K562 (cell line): ENCODE results near the gene NT5DC1. TPM values are rescaled to one million over a fixed set of nuclear protein-coding genes. Genes with fewer than 3 reads are reported as not detected.

Experiments
- CEBPB ChIP-seq: fragments of 450-650 bp; IDR thresholded peaks from 2 replicates; pipeline ENCODE4 v1.6.1; 2016; ENCODE audit warnings: missing genetic modification characterization, missing compliant biosample characterization
- CHD1 ChIP-seq: fragments of 200-600 bp; sonication (generic); IDR thresholded peaks from one replicate; pipeline ENCODE4 v1.6.1; 2012; ENCODE audit warnings: mild to moderate bottlenecking, moderate library complexity, low read length, inconsistent platforms
- E2F1 ChIP-seq: sonication (generic); formaldehyde crosslinking; IDR thresholded peaks from 2 replicates; pipeline ENCODE4 v1.8.1; 2023; ENCODE audit warnings: mild to moderate bottlenecking, missing genetic modification reagents, moderate library complexity
- FOXA3 ChIP-seq, 2 experiments: fragments of 450-650 bp in 1 of 2; sonication (generic) in 1 of 2; formaldehyde crosslinking; IDR thresholded peaks in 1 of 2; conservative IDR thresholded peaks in 1 of 2; 2 replicates each; pipeline versions ENCODE4 v1.4.0 to v1.8.0; 2020 to 2022; ENCODE audit warnings: mild to moderate bottlenecking in 2 of 2, missing genetic modification reagents in 1 of 2
- FOXM1 ChIP-seq, 2 experiments: fragments of 450-650 bp in 1 of 2; sonication (generic) in 1 of 2; formaldehyde crosslinking in 1 of 2; IDR thresholded peaks; 2 replicates each; pipeline versions ENCODE4 v1.6.1 to v1.9.0; 2017 to 2022; ENCODE audit warnings: low read depth in 2 of 2, mild to moderate bottlenecking in 2 of 2, missing genetic modification reagents in 1 of 2, moderate library complexity in 1 of 2
- HDAC1 ChIP-seq, 2 experiments: fragments of 450-650 bp; IDR thresholded peaks; 2 replicates each; pipeline ENCODE4 v1.6.1; 2016 to 2017; ENCODE audit warnings: inconsistent platforms in 1 of 2, mild to moderate bottlenecking in 1 of 2, moderate library complexity in 1 of 2
- KLF6 ChIP-seq: fragments of 250-450 bp; sonication (Bioruptor Pico); IDR thresholded peaks from 2 replicates; pipeline ENCODE4 v1.4.0; 2020; ENCODE audit warnings: mild to moderate bottlenecking, moderate library complexity, borderline replicate concordance
- MTA3 ChIP-seq: fragments of 450-650 bp; formaldehyde crosslinking; IDR thresholded peaks from 2 replicates; pipeline ENCODE4 v1.6.1; 2017; ENCODE audit warnings: mild to moderate bottlenecking, borderline replicate concordance
- NR2C1 ChIP-seq, 2 experiments: fragments of 450-650 bp; IDR thresholded peaks; 2 replicates each; pipeline ENCODE4 v1.6.1; 2017; ENCODE audit warnings: mild to moderate bottlenecking in 2 of 2, antibody characterized with exemption in 1 of 2, inconsistent platforms in 1 of 2, missing compliant biosample characterization in 1 of 2, missing genetic modification characterization in 1 of 2
- PTBP1 ChIP-seq: fragments of 200-400 bp; formaldehyde crosslinking; IDR thresholded peaks from 2 replicates; pipeline ENCODE4 v1.6.1; 2017; ENCODE audit warnings: low read depth, low read length
- REST ChIP-seq, 2 experiments: fragments of 450-650 bp; formaldehyde crosslinking in 1 of 2; IDR thresholded peaks; 2 replicates each; pipeline versions ENCODE4 v1.4.0 to v1.6.1; 2014 to 2020; ENCODE audit warnings: mild to moderate bottlenecking in 2 of 2, borderline replicate concordance in 1 of 2, low read depth in 1 of 2
- TAF9B ChIP-seq: fragments of 450-650 bp; IDR thresholded peaks from 2 replicates; pipeline ENCODE4 v1.6.1; 2018; ENCODE audit warnings: mild to moderate bottlenecking; ENCODE audit not compliant: partially characterized antibody
- ZC3H11A ChIP-seq: IDR thresholded peaks from 2 replicates; pipeline ENCODE4 v1.6.1; 2012; ENCODE audit warnings: low read depth, low read length, improper control_type of control experiment
- ZNF511 ChIP-seq: sonication (generic); formaldehyde crosslinking; IDR thresholded peaks from 2 replicates; pipeline ENCODE4 v1.8.0; 2022; ENCODE audit warnings: mild to moderate bottlenecking, missing genetic modification reagents
- ZNF830 ChIP-seq: fragments of 250-450 bp; sonication (Bioruptor Pico); IDR thresholded peaks from 2 replicates; pipeline ENCODE4 v1.5.0; 2021; ENCODE audit warnings: mild to moderate bottlenecking
- polyA plus RNA-seq, 8 experiments: library from polyadenylated mRNA; depleted of rRNA in 4 of 8; stranded (reverse) in 5 of 8; unstranded in 3 of 8; fragments of >200 nt; fragmentation: Nextera tagmentation in 2 of 8; fragmentation: Illumina TruSeq in 1 of 8; extraction: Ambion mirVana in 2 of 8; extraction: Trizol in 1 of 8; gene quantifications; 2 replicates each; pipeline versions ENCODE4 v1.2.1 to v1.2.3, GENCODE V29; 2011 to 2014; ENCODE audit warnings: inconsistent platforms in 1 of 8, missing spikeins in 1 of 8
- total RNA-seq, 7 experiments: library from RNA; depleted of rRNA in 6 of 7; stranded (reverse); fragments of >200 nt in 6 of 7; fragmentation: Illumina TruSeq in 2 of 7; extraction: Trizol in 2 of 7; gene quantifications; 2 replicates each; pipeline versions ENCODE4 v1.2.1 to v1.2.3, GENCODE V29; 2011 to 2021; ENCODE audit warnings: low replicate concordance in 1 of 7

Gene NT5DC1
- total and polyA plus RNA-seq, 9 of the 15 experiments (the other 6 are each of a cell fraction or from before 2014, with no cell fraction given), result 4.9 to 28.5 (median 16.3) TPM

GRCh38 chr6:116279232-116280160 lies 178.8 kb downstream of the NT5DC1 start, which contains the start of gene TSPYL1 (continued):
- TF ChIP-seq REST (IDR thresholded peaks at IDR 0.05; ENCODE audit: borderline replicate concordance), result no peak
- TF ChIP-seq REST (CRISPR knock-in tag; IDR thresholded peaks at IDR 0.05; ENCODE audit: low read depth), result peak; percentile 72; the same call in 1 of the 2 replicates
- TF ChIP-seq FOXA3 (CRISPR knock-in tag; conservative IDR thresholded peaks at IDR 0.05 in 1 of 2, IDR thresholded peaks at IDR 0.05 in 1 of 2), result peak in 1 of 2 experiments; percentile 67; a peak in 1 of 4 replicates
- TF ChIP-seq CHD1, result peak; percentile 18
- no peak for TF ChIP-seq NR2C1 (IDR thresholded peaks at IDR 0.05)
- TF ChIP-seq NR2C1 (tag; IDR thresholded peaks at IDR 0.05), result 0 out of 2 replicates have a peak, but pooled peaks have one; percentile 25
- TF ChIP-seq MTA3, result peak; percentile 76; the same call in 1 of the 2 replicates
- no peak for TF ChIP-seq CEBPB (tag)
- 0 out of 2 replicates have a peak, but pooled peaks have one; percentile 43 for TF ChIP-seq ZC3H11A
- peak; percentile 56 for TF ChIP-seq FOXM1 (IDR thresholded peaks at IDR 0.05; ENCODE audit: low read depth)
- peak; percentile 84; the same call in 1 of the 2 replicates for TF ChIP-seq FOXM1 (CRISPR knock-in tag; IDR thresholded peaks at IDR 0.05; ENCODE audit: low read depth)
- TF ChIP-seq ZNF830, result 0 out of 2 replicates have a peak, but pooled peaks have one; percentile 18
- no peak for TF ChIP-seq KLF6 (CRISPR knock-in tag)
- TF ChIP-seq HDAC1 (IDR thresholded peaks at IDR 0.05), result peak in 1 of 2 experiments; percentile 83; a peak in 2 of 4 replicates
- TF ChIP-seq PTBP1, result 0 out of 2 replicates have a peak, but pooled peaks have one; percentile 74
- peak; percentile 76 for TF ChIP-seq E2F1 (CRISPR knock-in tag)
- peak; percentile 24 for TF ChIP-seq ZNF511 (CRISPR knock-in tag)
- peak; percentile 46 for TF ChIP-seq TAF9B
